ENCODE measurements around the gene CHCT1. TPM values are rescaled to one million over a fixed set of nuclear protein-coding genes. Genes with fewer than 3 reads are reported as not detected.

Gene CHCT1
- total and polyA plus RNA-seq, 2 donors (not counting 1 experiment from before 2014, with no cell fraction given): not detected

GRCh38 chr17:60392042-60392844, 30.0 kb upstream of the CHCT1 start, which contains the start of gene USP32:
TSS of gene USP32 (minus strand) at chr17:60392133. CDS start at chr17:60391939, 194 bp downstream.
- Histone ChIP-seq H3K4me3 (replicated peaks in 1 of 4; ENCODE audit: control extremely low read depth in 1 of 4, insufficient read depth in 1 of 4, low read depth in 3 of 4, low read length in 4 of 4) (peak within 1 kb of the TSS; percentile 89 to 95 (median 92)), H3K4me1 (ENCODE audit: control insufficient read depth, extremely low read depth, insufficient read depth, low read length) (no peaks in the 10 kb centered on the region), H3K4me2 (ENCODE audit: extremely low read depth, insufficient read depth, low read length) (peak within 1 kb of the TSS; percentile 92), H3K27me3 (ENCODE audit: control insufficient read depth, insufficient read depth, low read length) (no peaks in the 10 kb centered on the region), H4K20me1 (ENCODE audit: control insufficient read depth, extremely low read depth, insufficient read depth, low read length) (peaks cover 2% of the 10 kb centered on the region), H3K9me3 (ENCODE audit: control insufficient read depth, insufficient read depth, low read depth, low read length) (no peaks in the 10 kb centered on the region), H3K9ac (ENCODE audit: insufficient read depth, low read length) (peak within 1 kb of the TSS; percentile 94), H2AFZ (ENCODE audit: low read length) (peak within 1 kb of the TSS; percentile 68), H3K27ac (ENCODE audit: insufficient read depth, low read length) (peak within 1 kb of the TSS; percentile 99), H3K79me2 (ENCODE audit: control insufficient read depth, insufficient read depth, low read length) (peaks cover 43% of the 10 kb centered on the region), H3K36me3 (ENCODE audit: control insufficient read depth, insufficient read depth, low read length) (no peaks in the 10 kb centered on the region)
- peak; percentile 98 for DNase-seq (ENCODE audit: low read depth in 2 of 2)
- TF ChIP-seq EZH2 (IDR thresholded peaks at IDR 0.05; ENCODE audit: low read length, missing control alignments): no peak
- TF ChIP-seq CTCF (conservative IDR thresholded peaks at IDR 0.05 in 1 of 2, IDR thresholded peaks at IDR 0.05 in 1 of 2; ENCODE audit: low read depth in 1 of 2, low read length in 2 of 2): peak in 1 of 2 donors; percentile 13

GRCh38 chr17:60392845-60393702, 29.2 kb upstream of the CHCT1 start:
- Histone ChIP-seq H3K4me2 (ENCODE audit: extremely low read depth, insufficient read depth, low read length) (peak overlapping the region; percentile 81), H3K36me3 (ENCODE audit: control insufficient read depth, insufficient read depth, low read length) (no peaks in the 10 kb centered on the region), H3K27me3 (ENCODE audit: control insufficient read depth, insufficient read depth, low read length) (no peaks in the 10 kb centered on the region), H3K79me2 (ENCODE audit: control insufficient read depth, insufficient read depth, low read length) (peaks cover 35% of the 10 kb centered on the region), H3K4me3 (replicated peaks in 1 of 4; ENCODE audit: control extremely low read depth in 1 of 4, insufficient read depth in 1 of 4, low read depth in 3 of 4, low read length in 4 of 4) (peak overlapping the region; percentile 69 to 93 (median 83)), H3K9me3 (ENCODE audit: control insufficient read depth, insufficient read depth, low read depth, low read length) (no peaks in the 10 kb centered on the region), H3K9ac (ENCODE audit: insufficient read depth, low read length) (peak overlapping the region; percentile 94), H2AFZ (ENCODE audit: low read length) (peak overlapping the region; percentile 68), H3K27ac (ENCODE audit: insufficient read depth, low read length) (peak overlapping the region; percentile 99), H4K20me1 (ENCODE audit: control insufficient read depth, extremely low read depth, insufficient read depth, low read length) (peaks cover 2% of the 10 kb centered on the region), H3K4me1 (ENCODE audit: control insufficient read depth, extremely low read depth, insufficient read depth, low read length) (no peaks in the 10 kb centered on the region)
- TF ChIP-seq EZH2 (IDR thresholded peaks at IDR 0.05; ENCODE audit: low read length, missing control alignments) (no peak), CTCF (conservative IDR thresholded peaks at IDR 0.05 in 1 of 2, IDR thresholded peaks at IDR 0.05 in 1 of 2; ENCODE audit: low read depth in 1 of 2, low read length in 2 of 2) (no peak)
- peak; percentile 66 to 73 for DNase-seq (ENCODE audit: low read depth in 2 of 2)

All from fibroblast of lung (primary cell).